GM18868 (cell line): ENCODE results near the gene NNT.
"Not testable (repeated sequence)": the region's sequence is repeated elsewhere in the genome, so short reads cannot be mapped to it uniquely, and the experiment has no call there.

ENCODE experiments used
- ATAC-seq: cut with Tn5 transposase; IDR thresholded peaks from one replicate; pipeline ENCODE4 v1.9.1; 2021; ENCODE audit warnings: mild to moderate bottlenecking, moderate library complexity; ENCODE audit not compliant: unreplicated experiment

NNT gene

DNA sequence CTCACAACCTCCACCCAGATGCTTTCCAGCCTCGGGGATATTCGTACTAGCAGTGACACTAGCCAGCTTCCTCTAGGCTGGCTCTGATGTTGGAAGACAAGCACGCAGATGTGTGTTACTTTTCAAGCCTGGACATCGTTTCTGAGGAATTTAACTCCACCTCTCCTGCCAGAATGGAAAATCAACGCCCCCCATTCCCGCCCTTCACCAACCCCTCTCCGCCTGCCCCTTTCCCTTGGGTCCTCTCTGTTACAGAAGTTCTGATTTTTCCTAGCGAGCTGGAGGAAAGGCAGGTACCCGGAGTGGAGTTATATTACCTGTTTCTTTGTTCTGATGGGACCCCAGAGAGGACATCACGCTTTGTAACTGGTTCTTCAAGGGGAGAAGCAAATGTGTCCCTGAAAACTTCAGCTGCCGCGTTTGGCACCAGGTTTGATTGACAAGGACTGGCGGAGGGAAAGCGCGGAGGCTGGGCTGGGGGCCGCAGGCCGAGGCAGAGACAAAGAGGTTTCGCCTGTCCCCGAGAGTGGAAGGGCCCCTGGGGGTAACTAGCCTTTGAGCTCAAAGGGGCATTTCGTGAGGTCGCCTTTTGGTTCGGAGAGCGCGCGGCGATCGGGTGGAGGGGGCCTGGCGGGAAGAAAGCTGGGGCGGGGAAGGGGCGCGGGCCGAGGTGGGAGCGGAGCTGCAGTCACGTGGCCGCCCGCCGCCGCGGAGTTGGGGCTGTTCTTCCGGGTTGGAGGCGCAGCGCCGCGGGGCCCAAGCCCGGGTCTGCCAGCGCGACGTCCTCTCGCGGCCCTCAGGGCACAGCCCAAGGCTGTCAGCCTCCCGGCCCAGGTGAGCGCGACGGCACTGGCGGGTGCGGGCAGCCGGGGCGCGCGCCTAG, at the start of gene NNT:
Gene NNT, plus strand, starts transcription at position 720 of the 883 bp plus-strand sequence. CDS start 6,016 bp downstream, outside the sequence.
- peak; percentile 75 for ATAC-seq

DNA sequence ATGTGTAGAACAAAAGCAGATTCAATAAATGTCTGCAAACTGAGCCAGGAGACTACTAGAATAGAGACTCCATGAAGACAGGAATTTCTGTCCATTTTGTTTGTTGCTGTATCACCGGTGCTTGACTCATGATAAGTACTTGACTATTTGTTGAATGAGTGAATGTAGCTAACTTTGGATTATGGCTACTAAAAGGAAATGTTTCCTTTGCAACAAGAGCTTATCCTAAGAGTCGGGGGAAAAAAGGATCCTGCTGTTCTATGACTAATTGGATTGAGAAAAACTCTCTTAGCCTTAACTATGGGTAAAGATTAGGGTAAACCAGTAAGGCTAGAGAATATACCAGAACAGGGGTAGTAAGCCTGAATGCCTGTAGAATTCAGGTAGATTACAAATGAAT, 49.6 kb upstream of the NNT start:
- no peak for ATAC-seq

DNA sequence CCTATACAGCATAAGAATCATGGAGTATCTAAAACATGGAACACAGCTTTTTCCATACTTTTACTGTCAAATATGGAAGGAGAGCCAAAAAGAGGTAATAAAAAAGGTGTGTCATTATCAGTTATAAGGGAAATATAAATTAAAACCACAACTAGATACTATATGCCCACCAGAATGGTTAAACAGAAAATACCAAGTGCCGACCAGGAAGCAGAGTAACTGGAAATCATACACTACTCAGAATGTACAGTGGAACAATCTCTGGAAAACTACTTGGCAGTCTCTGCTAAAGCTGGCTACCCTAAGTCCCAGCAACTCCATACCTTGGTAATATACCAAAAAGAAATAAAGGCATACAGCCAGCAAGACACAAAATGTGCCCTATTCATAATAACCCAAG, 48.5 kb upstream of the NNT start:
- ATAC-seq: no peak

GRCh38 chr5:43555895-43556606, 46.9 kb upstream of the NNT start:
- peak; percentile 17 for ATAC-seq

DNA sequence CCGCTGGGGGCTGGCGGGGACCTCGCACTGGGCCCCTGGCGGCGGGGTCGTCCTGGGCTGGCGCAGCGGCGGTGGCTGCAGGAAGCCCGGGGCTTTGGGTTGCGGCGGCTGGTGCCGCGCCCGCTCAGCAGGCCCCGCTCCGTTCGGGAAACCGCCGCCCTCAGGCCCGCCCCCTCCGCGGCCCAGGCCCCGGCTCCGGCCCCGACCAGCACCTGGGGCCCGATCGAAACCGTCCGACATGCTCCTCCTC, 46.4 kb upstream of the NNT start:
- ATAC-seq: peak; percentile 80

DNA sequence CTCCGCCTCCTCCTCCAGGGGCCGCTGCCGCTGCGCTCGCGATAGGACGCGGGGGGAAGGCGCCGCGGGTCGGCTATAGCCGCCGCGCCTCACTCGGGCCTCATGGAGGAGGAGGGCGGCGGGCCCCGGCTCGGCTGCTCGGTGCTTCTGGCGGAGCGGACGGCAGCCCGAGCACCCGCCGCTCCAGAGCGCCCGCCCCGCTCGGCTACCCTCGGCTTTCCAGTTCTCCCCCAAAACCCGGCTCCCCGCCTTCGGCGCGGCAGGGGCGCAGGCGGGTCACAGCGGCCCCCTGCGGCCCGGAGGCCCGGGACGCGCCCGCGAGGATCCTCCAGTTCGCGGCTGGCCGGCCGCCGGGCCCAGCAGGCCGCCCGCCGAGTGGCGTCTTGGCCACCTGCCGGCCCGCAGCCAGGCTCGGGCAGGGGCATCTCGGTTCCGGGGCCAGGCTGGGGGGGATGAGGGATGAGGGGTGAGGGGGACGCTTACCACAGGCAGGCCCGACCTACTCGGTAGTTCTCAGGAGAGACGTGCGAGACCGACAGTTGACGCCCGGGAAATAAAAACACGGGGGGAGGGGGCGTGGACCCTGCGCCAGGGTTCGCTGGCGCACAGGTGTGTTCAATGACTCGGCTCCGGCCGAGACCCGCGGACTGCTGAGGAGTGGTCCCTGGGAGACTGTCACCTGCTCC, 46.0 kb upstream of the NNT start, which contains the start of gene PAIP1:
Gene PAIP1, minus strand, starts transcription at position 221 of the 686 bp plus-strand sequence. CDS start 231 bp downstream, outside the sequence.
- peak; percentile 63 for ATAC-seq

DNA sequence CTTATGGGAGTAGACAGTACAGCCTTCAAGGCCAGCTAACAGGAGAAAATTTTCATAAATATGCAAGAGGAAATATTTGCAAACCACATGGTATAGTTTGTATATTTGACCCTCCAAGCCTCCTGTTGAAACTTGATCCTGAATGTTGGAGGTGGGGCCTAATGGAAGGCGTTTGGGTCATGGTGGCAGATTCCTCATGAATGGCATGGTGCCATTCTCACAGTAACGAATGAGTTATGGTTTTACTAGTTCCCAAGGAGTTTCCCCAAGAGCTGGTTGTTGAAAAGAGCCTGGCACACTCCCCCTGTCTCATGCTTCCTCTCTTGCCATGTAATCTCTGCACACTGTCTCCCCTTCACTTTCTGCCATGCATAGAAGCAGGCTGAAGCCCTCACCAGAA, 42.9 kb upstream of the NNT start:
- no peak for ATAC-seq

DNA sequence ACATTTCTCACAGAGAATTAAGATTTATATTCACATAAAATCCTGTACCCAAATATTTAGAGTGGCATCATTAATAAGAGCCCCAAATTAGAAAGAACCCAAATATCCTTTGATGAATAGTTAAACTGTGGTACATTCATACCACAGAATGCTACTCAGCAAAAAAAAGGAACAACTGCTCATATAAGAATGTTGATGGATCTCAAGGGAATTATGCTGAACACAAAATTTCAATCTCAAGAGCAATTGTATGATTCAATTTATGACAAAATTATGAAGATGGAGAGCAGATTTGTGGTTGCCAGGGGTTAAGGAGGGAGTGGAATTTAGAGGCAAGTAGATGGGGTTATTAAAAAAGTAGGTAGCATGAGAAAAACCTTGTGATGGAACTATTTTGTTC, 41.6 kb upstream of the NNT start:
- no peak for ATAC-seq

DNA sequence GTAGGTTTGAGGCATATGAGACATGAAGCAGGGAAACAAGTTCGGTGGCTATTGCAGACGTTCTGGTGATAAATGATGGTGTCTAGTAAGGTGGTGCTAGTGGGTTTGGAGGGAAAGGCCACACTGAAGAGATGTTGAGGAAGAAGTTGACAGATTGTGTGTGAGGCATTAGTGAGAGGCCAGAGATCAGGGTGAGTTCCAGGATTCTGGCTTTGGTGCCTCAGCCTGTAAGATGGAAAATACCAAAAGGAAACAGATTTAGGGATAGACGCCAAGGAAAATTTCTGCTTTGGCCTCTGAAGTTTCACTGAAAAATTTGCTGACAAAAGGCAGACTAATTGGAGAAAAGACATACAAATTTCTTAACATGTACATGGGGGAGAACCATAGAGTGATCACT, 39.7 kb upstream of the NNT start:
- ATAC-seq: no peak

DNA sequence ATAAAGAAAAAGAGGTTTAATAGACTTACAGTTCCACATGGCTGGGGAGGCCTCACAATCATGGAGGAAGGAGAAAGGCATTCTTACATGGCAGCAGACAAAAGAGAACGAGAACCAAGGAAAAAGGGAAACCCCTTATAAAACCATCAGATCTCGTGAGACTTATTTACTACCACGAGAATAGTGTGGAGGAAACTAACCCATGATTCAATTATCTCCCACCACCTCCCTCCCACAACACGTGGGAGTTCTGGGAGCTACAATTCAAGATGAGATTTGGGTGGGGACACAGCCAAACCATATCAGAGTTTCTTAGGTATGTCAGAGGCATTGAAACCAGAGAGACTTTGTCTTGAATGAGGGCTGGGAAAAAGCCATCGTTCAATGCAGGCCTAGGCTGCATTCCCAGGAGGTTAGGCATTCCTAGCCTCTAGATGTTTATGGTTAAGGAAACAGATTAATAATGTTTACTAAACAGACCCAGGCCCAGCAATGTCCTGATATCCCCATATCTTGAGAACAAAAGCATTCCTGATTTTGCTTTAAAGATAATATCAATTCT, 38.6 kb upstream of the NNT start:
- no peak for ATAC-seq

DNA sequence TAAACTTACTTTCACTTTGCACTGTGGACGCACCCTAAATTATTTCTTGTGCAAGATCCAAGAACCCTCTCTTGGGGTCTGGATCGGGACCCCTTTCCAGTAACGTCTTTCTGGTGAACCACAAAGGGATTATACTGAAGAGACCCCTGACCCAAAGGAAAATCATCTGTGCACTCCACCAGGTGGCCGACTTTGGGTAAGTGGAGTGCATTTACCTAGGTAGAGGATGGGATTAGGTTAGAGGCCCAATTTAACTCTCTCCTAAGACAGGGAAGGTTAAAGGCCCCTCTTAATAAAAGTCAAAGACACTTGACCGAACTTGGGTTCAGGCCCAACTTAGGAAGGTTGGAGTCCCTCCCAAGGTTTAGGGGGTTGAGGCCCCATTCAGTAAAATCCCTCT, 37.9 kb upstream of the NNT start:
- no peak for ATAC-seq

- peak; percentile 60 for ATAC-seq
Measured at GRCh38 chr5:43567967-43568366, 35.0 kb upstream of the NNT start.

DNA sequence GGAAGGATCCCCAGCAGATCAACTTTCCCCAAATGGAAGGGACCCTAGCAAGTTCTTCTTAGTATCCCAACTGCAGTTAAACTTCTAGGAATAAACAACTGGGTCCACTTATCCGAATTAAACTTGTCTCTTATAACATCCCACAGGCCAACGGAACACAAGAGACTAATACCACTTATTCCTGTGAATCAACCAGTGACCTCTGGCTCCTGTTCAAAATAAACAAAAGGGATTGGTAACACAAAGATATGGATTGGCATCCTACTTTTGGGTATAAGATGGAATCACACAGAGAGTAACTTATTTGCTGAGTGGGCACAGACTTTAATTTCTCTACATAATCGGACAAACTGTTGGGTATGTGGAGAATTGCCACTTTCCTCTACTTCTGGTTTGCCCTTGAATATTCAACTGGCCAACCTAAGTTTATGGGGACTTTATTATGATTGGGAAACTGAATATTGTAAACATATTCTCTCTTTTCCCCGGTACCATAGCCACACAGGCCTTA, 33.7 kb upstream of the NNT start:
- ATAC-seq: no peak

- ATAC-seq: no peak
Measured at GRCh38 chr5:43570450-43571158, 32.4 kb upstream of the NNT start.

DNA sequence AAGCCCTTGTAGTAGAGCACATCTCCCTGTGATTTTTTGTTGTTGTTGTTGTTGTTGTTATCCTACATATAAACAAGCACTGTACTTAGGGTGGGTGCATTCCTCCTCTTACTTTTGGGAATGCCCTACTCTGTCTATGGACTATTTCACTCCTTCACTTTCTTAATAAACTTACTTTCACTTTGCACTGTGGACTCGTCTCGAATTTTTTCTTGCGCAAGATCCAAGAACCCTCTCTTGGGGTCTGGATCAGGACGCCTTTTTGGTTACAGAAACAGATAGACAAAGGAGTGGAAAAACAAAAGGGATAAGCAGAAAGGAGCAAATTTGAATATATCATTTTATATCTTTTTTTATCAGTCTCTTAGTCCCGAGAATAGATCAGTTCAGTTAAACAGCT, 31.7 kb upstream of the NNT start:
- no peak for ATAC-seq

DNA sequence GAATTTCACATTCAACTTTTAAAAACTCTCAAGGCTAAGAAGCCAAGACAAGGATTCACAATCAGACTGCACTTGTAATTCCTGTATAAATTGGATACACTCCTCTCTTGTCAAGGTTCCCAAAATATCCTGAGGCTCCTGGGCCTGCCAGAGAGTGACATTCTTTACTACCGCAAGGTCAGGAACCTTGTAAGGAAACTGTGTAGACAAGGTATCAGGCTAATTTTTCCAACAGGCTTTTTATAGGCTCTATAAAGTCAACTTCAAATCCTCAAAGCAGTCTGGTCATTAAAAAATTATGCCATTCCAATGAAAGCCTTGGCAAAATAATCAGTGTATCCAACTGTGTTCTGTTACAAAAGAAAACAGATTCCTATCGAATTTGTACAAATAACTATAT, 30.6 kb upstream of the NNT start:
- no peak for ATAC-seq

- ATAC-seq: no peak
Measured at GRCh38 chr5:43573058-43573457, 29.9 kb upstream of the NNT start.

DNA sequence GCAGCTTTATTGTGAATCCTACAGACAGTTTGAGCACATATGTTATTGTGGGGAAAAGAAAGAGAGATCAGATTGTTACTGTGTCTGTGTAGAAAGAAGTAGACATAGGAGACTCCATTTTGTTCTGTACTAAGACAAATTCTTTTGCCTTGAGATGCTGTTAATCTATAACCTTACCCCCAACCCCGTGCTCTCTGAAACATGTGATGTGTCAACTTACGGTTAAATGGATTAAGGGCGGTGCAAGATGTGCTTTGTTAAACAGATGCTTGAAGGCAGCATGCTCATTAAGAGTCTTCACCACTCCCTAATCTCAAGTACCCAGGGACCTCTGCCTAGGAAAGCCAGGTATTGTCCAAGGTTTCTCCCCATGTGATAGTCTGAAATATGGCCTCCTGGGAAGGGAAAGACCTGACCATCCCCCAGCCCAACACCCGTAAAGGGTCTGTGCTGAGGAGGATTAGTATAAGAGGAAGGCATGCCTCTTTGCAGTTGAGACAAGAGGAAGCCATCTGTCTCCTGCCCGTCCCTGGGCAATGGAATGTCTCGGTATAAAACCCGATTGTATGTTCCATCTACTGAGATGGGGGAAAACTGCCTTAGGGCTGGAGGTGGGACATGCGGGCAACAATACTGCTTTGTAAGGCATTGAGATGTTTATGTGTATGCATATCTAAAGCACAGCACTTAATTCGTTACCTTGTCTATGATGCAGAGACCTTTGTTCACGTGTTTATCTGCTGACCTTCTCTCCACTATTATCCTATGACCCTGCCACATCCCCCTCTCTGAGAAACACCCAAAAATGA, 22.4 kb upstream of the NNT start:
- ATAC-seq: not testable (repeated sequence)

- peak; percentile 69 for ATAC-seq
Measured at GRCh38 chr5:43581398-43581797, 21.6 kb upstream of the NNT start.
